Activated B cell treated with CpG ODN at 0.5 μM for 24 hours (primary cell): Measurements from ENCODE around the gene DUSP12. TPM values are rescaled to one million over a fixed set of nuclear protein-coding genes. Genes with fewer than 3 reads are reported as not detected.

Experiments used
- ATAC-seq: fragments of 200-7000 bp; cut with Tn5 transposase; one replicate; pipeline ENCODE4 v1.10.0; 2021; ENCODE audit warnings: low read depth, mild to moderate bottlenecking, moderate library complexity
- CTCF ChIA-PET: fragments of 350-600 bp; sonication (Branson Sonifier 250); formaldehyde crosslinking; loops from one replicate; lab custom pipeline; 2021; ENCODE audit warnings: antibody characterized with exemption; lab: Charles Lee
- POLR2A ChIA-PET: fragments of 350-600 bp; sonication (Branson Sonifier 250); formaldehyde crosslinking; loops from one replicate; lab custom pipeline; 2021; ENCODE audit warnings: antibody characterized with exemption; lab: Charles Lee
- DNase-seq: peaks from one replicate; pipeline ENCODE4 v3.0.0; 2022
- H3K27ac Mint-ChIP-seq: one replicate; pipeline ENCODE4 v1.8.0; 2020; ENCODE audit warnings: mixed read lengths
- H3K27me3 Mint-ChIP-seq: one replicate; pipeline ENCODE4 v1.8.0; 2021; ENCODE audit warnings: mixed read lengths
- H3K36me3 Mint-ChIP-seq: one replicate; pipeline ENCODE4 v1.8.0; 2021; ENCODE audit warnings: low read depth, mixed read lengths
- H3K4me1 Mint-ChIP-seq: one replicate; pipeline ENCODE4 v1.8.0; 2021; ENCODE audit warnings: mixed read lengths
- H3K4me3 Mint-ChIP-seq: one replicate; pipeline ENCODE4 v1.8.0; 2020; ENCODE audit warnings: mild to moderate bottlenecking, mixed read lengths
- H3K9me3 Mint-ChIP-seq: one replicate; pipeline ENCODE4 v1.8.0; 2020; ENCODE audit warnings: mixed read lengths
- intact Hi-C: fragments of 100-400 bp; cut with micrococcal nuclease; formaldehyde crosslinking; loops from one replicate; pipeline ENCODE4 v1.15.1; 2024
- total RNA-seq: library from RNA; stranded (reverse); gene quantifications from 2 replicates; pipeline ENCODE4 v1.2.3, GENCODE V29; 2022
- TF ChIP-seq, protein P1 (sequence below): fragments of 200-600 bp; IDR thresholded peaks from one replicate; pipeline ENCODE4 v1.8.0; 2022; ENCODE audit warnings: antibody characterized with exemption, mild to moderate bottlenecking

The DUSP12 gene
- total RNA-seq, 1 donor from 2014 or later, result 37.2 TPM

DNA sequence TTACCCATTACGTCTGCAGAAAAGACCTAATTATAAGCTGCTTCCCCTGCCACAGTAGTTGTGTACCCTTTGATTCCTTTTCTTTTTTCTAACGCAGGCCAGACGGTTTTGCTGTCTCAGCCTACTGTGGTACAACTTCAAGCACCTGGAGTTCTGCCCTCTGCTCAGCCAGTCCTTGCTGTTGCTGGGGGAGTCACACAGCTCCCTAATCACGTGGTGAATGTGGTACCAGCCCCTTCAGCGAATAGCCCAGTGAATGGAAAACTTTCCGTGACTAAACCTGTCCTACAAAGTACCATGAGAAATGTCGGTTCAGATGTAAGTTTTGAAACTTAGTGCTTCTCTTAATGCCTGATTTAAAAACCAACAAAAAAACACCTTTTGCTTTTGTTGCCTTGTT is 52.4 kb downstream of the DUSP12 start:
- TF ChIP-seq, protein P1, sequence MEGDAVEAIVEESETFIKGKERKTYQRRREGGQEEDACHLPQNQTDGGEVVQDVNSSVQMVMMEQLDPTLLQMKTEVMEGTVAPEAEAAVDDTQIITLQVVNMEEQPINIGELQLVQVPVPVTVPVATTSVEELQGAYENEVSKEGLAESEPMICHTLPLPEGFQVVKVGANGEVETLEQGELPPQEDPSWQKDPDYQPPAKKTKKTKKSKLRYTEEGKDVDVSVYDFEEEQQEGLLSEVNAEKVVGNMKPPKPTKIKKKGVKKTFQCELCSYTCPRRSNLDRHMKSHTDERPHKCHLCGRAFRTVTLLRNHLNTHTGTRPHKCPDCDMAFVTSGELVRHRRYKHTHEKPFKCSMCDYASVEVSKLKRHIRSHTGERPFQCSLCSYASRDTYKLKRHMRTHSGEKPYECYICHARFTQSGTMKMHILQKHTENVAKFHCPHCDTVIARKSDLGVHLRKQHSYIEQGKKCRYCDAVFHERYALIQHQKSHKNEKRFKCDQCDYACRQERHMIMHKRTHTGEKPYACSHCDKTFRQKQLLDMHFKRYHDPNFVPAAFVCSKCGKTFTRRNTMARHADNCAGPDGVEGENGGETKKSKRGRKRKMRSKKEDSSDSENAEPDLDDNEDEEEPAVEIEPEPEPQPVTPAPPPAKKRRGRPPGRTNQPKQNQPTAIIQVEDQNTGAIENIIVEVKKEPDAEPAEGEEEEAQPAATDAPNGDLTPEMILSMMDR, result no peak
- Mint-ChIP-seq H3K36me3 (peaks cover 75% of the 10 kb centered on the region), H3K4me3 (no peak overlapping the region), H3K27me3 (no peaks in the 10 kb centered on the region), H3K4me1 (no peaks in the 10 kb centered on the region), H3K27ac (no peak overlapping the region), H3K9me3 (no peaks in the 10 kb centered on the region)
- POLR2A ChIA-PET, result no interaction called here
- CTCF ChIA-PET, result interaction anchor here (2.4 kb wide), 1 partner anchor 10 kb away, joined by 6 read pairs; no protein-coding TSS in a partner anchor
- ATAC-seq (no peak), DNase-seq (no peak)
- intact Hi-C loops, result no loop called here

DNA sequence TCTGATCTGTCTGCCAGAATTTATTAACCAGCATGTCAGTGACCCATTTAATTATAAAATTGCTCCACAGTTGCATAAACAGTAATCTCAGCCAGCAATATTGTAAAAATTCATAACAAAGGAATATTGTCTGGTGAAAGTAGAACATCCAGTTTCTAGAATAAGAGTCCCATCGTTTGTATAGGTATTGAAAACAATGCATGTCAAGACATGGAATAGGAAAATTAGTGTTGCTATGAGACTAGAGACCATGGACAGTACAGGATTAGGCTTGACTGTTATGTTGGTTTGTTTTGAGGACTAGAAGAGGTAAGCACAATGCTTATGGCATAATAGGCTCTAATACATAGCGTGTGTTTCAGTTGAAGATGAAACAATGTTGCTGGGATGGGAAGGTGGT is 53.6 kb downstream of the DUSP12 start:
- ATAC-seq (no peak), DNase-seq (no peak)
- Mint-ChIP-seq H3K4me1 (no peaks in the 10 kb centered on the region), H3K9me3 (no peaks in the 10 kb centered on the region), H3K27me3 (no peaks in the 10 kb centered on the region), H3K36me3 (peaks cover 69% of the 10 kb centered on the region), H3K4me3 (no peak overlapping the region), H3K27ac (no peak overlapping the region)
- TF ChIP-seq, protein P1, result no peak
- ChIA-PET POLR2A (no interaction called here), CTCF (interaction anchor here (2.4 kb wide), 1 partner anchor 11 kb away, joined by 6 read pairs; no protein-coding TSS in a partner anchor)
- intact Hi-C loops, result no loop called here

DNA sequence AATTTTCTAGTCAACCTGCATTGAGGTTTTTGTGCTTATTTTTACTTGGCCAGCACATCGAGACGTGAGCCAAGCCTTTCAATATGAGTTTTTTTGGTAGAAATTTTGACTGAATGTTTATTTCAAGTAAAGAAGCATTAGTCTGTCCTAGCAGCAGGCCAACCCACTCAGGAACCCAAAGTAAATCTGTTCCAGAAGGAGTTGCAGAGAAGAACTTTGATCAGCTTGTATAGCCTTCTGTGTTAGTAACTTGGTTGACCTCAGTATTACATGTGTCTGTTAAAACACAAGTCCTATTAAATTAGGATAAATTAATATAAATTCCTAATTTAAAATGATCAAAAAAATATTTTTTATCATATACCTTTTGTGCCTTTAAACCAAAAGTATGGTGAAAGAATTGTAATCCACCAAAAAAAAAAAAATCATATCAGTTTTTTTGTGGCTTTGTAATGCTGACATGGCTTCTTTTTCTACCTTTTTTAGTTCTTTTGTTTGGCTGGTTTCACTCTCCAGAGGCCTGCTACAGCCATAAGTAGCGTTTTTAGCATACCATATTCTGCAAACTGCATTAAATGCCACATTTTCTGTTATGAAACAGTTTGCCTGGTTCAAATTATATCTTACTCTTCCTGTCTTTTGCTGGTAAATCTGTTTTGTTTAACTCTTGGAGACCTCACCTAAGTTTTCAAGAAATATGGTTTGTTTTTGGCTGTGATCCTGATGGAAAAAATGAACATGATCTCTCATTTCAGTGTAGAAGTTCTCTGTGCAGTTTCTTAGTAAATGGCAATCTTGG is 56.0 kb downstream of the DUSP12 start:
- no peaks in the 10 kb centered on the region for H3K4me1 Mint-ChIP-seq
- DNase-seq (no peak), ATAC-seq (no peak)
- no peak overlapping the region for H3K27ac Mint-ChIP-seq
- H3K27me3 Mint-ChIP-seq, result no peaks in the 10 kb centered on the region
- intact Hi-C loops, result no loop called here
- no peak overlapping the region for H3K4me3 Mint-ChIP-seq
- CTCF ChIA-PET, result no interaction called here
- H3K9me3 Mint-ChIP-seq, result peaks cover 9% of the 10 kb centered on the region
- POLR2A ChIA-PET, result no interaction called here
- peaks cover 68% of the 10 kb centered on the region for H3K36me3 Mint-ChIP-seq
- TF ChIP-seq, protein P1, result no peak

Other genes starting within 250 kb of the DUSP12 start
- gene FCGR2A, start 244.3 kb upstream of the DUSP12 start, total RNA-seq, result 6.2 and 8.6 TPM in 2 replicates
- 4.0 and 4.5 TPM in 2 replicates for gene HSPA6, start 225.2 kb upstream of the DUSP12 start, total RNA-seq
- gene FCGR3A, start 200.0 kb upstream of the DUSP12 start, total RNA-seq, result 0.24 and 0.47 TPM in 2 replicates
- not detected in 2 replicates for gene FCGR3B, start 118.6 kb upstream of the DUSP12 start, total RNA-seq
- gene FCGR2B, start 86.6 kb upstream of the DUSP12 start, total RNA-seq, result 72.3 and 77.5 TPM in 2 replicates
- gene FCRLA, start 42.6 kb upstream of the DUSP12 start, total RNA-seq, result 175 and 178 TPM in 2 replicates
- gene FCRLB, start 28.2 kb upstream of the DUSP12 start, total RNA-seq, result 2.1 and 2.4 TPM in 2 replicates
- gene ATF6, start 16.5 kb downstream of the DUSP12 start, total RNA-seq, result 23.7 and 24.6 TPM in 2 replicates